Stimulated activated CD8-positive, alpha-beta memory T cell treated with anti-CD3 and anti-CD28 coated beads, Interleukin-7, amount 100 ng/mL, for 24 hours (primary cell): ENCODE measurements around the gene IER5L.

Source experiments
- DNase-seq: peaks from one replicate; pipeline ENCODE4 v3.0.0-alpha.2; 2020; ENCODE audit warnings: low read depth

Gene IER5L

DNA sequence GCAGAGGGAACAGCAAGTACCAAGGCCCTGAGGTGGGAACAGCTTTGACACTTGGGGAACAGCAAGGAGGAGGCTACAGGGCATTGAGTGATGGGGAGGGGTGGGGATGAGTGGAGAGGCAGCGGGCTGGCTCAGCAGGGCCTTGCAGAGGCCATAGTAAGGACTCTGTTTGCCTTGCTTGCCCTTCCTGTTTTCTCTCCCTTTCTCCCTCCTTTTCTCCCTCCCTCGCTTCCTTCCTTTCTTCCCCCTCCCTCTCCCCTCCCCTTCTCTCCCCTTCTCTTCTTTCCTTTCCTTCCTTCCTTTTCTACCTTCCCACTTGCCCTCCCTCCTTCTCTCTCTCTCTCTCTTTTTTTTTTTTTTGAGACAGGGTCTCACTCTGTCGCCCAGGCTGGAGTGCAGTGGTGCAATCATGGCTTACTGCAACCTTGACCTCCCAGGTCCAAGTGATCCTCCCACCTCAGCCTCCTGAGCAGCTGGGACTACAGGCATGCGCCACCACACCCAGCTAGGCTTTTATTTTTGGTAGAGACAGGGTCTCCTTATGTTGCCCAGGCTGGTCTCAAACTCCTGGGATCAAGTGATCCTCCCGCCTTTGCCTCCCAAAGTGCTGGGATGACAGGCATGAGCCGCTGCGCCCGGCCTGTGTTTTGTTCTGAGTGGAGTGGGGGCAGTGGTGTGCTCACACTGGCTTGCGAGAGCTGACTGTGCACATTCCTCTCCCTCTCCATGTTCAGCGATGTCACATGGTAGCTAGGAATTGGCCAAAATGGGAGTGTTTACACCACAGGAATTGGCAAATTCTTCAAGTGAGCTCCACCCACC, 17.1 kb downstream of the IER5L start:
- DNase-seq, result no peak

DNA sequence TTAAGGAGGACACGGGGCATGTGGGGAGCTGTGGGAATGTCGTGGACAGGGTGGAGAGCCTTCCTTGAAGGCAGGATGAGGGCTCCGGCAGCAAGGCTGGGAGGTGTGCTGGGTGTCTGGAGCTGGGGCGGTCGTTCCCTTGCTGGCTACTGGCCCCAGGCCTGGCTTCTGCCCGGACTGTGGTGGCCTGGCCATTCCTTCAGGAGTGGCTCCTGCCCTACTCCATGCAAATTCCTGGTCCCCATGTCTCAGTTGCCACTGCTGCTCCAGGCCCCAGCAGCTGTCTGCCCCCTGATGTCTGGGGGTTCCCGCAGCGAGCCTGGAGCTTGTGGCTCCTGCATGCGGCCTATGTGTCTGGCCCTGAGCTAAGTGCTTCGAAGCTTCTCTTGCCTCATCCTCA, 21.9 kb downstream of the IER5L start:
- DNase-seq, result no peak

DNA sequence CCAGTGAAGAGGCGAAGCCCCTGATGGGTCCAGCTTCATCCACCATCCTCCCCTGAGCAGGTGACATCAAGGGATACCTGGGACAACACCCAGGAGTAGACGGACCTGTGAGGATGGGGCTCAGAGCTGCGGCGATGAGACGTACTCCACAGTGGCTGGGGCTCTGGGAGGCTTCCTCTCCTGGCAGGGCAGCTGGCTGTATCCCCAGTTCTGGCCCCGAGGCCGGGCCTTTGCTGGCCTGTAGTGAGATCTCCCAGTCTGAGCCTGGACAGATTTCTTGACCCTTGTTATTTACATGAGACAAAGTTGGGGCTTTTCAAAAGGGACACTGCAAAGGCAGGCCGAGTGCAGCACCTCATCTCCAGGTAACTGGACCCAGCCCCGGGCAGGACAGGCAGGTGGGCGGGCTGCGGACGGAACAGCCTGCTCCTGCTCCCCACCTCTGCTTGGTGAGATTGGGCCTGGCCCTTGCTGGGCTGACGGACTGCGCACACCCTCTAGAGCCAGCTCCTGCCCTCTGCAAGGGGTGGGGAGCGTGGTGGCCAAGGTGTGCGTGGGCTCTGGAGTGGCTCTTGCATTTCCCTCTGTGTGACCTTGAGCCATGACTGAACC, 23.1 kb downstream of the IER5L start:
- DNase-seq, result no peak

DNA sequence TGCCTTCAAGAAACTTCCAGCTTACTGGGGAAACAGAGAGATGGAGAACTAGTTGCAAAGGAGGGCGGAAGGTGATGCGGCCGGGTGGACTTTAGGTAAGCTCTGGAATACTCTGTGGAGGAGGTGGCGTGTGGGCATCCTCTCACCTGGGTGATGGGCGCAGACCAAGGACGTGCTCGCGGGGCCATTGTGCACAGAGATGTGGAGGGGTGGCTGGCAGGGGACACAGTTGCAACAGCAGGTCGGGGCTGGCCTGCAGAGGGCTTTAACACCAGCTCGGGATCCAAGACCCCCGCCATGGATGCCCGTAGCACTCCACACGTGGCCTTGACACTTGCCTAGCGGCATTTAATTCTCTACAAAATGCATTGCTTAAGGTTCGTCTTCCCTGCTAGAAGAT, 26.6 kb downstream of the IER5L start:
- no peak for DNase-seq

DNA sequence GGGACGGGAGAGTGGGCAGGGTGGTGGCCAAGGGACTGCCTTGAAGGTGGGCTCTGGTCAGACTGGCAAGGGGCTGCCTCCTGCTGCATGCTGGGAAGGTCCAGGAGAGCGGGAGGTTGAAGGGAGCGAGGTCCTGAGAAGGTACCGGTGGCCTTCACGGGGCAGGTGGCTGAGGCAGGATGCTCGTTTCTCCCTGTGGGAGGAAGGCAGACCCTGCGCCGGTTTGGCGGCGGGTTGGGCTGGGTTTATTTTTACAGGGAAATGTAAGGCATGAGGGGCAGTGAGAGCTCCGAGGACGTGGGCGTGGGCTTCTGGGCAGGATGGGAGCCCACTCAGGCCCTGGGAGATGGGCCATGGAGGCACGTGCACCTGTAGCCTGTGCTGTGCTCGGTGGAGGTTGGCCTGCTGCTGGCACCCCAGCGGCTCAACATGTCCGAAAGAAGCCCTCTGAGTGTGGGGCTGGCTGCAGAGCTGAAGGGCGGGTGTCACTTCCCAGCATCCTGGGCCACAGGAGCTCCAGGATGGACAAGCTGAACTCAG, 27.3 kb downstream of the IER5L start:
- DNase-seq, result no peak

DNA sequence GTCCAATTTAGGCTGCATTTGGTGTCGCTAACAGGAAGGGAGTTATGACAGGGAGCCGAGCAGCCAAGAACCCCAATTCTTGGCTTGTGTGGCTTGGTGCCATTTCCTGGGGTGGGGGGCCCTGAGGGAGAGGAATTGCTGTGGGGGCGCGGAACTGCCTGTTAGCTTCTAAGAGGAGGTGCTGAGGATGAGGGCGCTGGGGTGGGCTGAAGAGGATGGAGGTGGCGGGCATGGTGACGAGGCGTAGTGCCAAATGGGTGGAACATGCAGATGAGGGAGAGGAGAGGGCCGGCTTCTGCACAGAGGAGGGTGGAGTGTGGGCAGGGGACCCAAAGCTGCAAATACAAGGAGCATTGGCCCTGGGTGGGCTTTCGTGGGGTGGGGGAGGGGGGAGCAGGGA, 27.9 kb downstream of the IER5L start:
- no peak for DNase-seq

DNA sequence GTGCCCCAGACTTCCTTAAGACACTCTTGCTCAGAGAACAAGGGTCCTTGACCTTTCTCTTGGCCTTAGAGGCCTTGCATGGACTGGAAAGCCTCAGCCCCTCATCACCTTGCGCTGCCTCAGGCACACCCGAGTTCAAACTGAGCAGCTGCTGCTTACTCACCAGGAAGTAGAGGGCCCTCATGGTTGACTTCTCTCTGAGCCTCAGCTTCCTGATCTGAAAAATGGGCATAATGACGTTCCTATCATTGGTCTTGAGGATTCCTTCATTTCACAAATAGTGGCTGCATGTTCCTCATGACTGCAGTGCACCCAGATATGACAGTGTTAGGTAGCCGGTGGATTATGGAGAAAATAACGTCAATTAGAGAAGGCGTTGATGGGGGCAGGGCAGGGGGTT, 28.6 kb downstream of the IER5L start:
- DNase-seq, result no peak

DNA sequence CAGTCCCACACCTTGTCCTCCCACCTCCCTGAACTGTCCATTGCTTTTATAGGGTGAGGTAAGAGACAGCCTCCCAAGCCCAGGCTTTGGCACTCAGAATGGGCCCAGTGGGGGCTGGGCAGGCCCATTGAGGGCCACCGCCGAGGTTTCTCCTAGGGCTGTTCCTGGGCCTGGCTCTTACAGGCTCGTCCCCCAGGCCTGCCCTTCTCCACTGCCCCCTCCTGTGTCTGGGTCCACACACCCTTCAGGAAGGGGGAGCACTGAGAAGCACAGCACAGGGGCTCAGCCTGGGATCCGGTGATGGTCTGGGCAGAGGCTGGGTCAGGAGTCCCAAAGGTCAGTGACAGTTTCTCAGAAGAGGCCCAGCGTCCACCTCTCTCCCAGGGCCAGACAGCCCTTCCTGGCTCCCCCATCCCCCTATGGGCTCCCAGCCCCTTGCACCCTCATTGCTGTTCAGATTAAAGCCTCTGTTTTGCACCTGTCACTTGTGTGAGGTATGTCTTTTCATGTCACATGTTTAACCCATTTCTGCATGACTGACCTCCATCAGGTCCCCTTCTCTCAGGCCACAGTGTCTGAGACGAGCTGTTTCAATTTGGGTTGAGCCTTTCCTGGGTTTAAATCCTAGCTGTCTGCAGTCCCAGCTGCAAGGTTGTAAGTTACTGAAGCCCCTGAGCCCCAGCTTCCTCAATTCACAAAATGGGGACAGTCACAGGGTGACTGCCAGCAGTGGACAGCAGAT, 29.4 kb downstream of the IER5L start:
- no peak for DNase-seq

DNA sequence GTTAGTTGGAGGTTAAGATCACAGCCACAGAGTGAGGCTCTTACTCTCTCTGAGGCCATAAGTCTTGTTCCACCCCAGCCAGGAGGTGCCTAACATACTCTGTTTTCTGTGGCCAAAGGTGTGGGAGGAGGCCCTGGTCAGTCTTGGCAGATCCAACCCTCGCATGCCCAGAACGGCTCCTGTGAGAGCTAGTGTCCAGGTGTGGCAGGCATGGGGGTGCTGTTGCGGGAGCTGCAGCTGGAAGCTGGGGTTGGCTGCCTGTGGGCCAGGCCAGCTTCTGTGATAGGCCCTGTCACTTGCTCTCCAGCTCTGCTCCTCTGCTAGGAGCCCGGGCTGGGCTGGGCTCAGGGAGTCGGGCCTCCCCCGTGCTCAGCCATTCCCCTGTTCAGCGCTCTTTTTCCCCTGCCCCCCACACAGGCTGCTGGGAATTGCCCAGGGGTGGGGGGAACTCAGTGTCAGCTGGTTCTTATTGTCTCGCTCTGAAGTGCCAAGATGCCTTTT, 31.6 kb downstream of the IER5L start:
- no peak for DNase-seq

DNA sequence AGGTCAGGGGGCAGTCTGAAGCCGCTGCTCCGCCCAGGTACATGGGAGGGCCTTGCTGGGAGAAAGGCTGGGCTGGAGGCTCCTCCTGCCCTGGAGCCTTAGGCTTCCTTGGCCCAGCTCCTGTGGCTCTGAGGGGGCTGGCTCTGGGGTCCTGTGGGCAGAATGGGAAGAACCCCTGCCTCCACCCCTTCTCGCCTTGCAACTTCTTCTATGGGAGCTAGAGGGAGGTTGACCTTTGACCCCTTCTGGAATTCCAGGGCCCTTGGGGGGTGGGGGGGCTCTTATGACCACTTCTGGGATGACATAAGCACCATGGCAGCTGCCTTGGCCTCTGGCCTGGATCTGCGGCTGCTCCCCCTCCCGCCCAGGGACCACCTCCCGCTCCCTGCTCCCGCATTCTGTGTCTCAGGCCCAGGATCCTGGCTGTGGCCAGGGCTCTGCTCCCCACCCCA, 32.2 kb downstream of the IER5L start:
- DNase-seq, result no peak

DNA sequence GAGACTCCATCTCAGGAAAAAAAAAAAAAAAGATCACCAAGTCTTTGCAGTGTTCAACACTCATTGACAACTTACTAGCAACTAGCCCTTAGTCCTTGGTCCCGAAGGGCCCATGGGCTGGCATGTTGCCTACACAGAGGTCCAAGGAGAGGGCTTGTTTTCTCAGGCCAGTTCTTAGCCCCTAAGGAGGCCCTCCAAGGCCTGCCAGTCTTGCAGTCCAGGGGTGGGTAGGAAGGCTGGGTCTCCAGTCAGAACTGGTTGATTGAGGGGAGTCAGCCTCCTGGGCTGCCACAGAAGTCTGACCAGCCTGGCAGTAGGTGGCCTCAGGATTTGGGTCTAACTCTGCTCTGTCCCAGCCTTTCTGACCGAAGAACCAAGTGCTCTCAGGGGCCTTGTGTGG, 32.7 kb downstream of the IER5L start:
- DNase-seq, result no peak

DNA sequence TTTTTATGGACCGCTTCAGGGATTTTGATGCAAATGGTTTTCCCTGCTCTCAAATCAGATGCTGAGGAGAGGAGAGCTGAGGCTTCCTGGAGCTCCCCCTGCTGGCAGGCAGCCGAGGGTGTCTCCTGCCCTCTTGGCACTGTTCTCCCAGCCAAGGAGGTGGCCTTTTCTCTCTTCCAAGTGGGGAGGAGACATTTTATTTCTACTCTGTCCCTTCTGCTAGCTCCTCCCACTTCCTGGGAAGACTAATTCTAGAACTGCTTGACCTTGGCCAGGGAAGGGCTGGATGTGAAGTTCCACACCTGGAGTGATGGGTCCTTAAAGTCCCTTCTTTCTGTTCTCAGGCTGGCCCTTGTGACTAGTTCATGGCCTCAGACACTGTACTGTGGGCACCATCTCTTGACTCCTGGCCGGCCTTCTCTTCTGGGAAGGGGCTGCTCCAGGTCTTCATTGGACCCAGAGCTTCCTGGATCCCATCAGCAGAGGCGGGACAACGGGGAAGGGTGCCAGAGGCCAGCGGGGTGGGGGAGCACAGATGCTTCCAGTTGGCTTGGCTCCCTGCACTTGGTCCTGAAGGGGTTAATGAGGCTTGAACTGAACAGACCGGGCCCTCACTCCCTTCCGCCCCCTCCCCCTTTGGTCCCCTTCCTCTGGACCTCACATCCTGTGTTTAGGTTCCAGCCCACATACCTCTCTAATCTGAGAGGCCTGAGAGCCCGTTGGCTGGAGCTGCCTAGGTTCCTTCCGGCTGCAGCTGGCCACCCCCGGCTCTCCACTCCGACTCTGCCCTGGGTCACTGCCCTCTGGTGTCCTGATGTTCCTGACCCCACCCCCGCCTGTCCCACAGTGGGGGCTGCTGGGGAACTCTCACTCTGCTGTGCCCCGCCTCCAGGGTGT, 34.8 kb downstream of the IER5L start:
- DNase-seq, result peak; percentile 53

DNA sequence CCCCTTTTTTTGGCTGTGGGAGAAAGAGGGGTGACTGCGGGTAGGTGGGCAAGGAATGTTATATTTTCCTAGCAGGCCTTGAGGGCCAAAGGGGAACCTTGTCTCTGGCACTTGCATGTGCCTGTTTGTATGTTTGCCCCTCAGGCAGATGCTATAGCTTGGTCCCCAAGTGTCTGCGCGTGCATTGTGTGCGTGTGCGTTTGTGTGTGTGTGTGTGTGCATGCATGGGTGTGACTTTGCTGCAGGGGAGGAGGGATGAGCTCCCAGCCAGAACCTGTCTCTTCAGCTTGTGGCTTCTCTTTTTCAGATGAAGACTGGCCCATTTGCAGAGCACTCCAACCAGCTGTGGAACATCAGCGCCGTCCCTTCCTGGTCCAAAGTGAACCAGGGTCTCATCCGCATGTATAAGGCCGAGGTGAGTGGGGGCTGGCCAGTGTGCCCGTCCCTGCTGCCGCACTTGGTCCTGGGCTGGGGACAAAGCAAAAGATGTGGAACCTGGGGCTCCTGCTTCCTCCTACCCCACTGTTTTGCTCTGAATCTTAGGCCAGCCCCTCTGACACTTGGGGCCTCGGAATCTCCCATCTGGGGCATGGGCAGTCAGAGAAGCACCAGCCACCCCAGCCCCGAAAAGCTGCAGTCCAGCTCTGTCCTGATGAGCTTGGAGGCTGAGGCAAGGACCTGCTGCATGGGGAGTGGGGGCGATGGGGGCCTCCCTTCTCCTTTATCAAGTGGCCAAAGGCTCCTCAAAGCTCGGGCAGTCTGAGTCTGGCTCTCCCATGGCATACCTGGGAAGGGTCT, 35.7 kb downstream of the IER5L start:
- no peak for DNase-seq

DNA sequence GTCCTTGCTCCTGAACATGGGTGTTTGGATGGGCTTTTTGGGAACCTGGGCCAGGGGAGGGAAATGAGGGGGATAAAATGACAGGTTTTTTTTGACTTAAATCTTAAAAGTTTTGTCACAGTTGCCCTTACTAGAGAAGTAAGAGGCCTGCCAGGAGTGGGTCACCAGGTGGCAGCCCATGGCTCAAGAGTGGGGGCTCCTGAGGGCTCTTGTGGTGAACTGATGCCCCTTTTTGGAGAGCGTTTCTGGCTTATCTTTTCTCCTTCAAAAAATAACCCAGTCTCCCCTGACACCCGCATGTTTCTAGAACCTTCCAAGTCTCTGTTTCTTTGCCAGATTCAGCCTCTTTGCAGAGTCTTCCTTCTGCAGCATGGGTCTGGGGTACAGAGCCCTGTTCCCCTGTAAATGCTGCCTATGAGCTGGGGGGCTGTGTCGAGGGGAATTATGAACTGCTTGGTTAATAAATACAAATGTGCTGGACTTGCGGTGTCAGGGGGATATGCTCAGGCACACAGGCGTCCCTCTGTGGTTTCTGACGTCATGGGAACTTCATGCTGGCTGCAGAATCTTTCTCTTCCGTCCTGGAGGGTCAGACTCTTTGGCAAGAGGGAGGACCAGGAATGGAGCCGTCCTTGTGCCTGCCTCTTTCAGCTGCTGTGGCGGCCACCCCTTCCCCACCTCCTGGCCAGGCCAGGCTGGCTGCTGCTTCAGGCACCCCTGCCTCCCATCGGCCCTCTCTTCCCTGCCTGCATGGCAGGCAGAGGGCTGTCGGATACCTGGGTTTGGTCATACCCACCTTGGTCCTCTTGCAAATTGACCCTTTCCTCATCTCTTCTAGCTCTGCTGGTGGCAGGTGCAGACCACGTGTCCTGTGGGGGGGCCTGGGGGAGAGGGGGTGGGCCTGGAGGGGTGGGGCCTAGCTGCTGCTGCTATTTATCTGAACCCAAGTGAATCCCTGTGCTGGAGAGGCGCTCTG, 36.7 kb downstream of the IER5L start:
- DNase-seq, result no peak

DNA sequence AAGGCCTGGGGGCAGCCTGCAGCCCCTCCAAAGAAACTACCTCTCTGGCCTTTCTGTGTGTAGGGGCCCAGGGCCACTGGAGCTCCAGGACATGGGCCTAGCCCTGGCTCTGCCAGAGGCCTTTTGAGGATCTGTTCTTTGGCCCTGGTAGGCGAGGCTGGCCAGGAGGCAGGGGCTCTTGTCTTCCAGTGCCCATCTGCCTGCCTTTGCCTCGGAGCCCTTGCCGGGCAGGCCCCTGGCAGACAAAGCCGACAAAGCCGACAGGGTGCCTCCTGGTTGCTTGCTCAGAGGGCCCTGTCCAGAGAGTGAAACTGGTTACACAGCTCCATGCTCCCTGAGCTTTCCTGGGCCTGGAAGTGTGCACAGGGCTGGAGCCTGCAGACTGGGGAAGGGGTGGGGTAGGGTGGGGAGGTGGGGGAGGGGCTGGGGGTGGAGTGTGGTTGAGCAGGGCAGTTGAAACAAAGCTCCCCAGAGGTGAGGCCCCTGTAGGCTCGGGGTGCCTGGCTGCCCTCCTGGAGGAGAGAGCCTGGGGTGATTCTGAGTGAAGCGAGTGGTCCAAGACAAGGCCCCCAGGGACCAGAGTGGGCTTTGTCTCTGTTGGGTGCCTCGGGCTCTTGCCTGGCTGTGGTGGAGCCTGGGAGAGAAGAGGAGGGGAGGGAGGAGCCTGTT, 37.5 kb downstream of the IER5L start:
- no peak for DNase-seq

DNA sequence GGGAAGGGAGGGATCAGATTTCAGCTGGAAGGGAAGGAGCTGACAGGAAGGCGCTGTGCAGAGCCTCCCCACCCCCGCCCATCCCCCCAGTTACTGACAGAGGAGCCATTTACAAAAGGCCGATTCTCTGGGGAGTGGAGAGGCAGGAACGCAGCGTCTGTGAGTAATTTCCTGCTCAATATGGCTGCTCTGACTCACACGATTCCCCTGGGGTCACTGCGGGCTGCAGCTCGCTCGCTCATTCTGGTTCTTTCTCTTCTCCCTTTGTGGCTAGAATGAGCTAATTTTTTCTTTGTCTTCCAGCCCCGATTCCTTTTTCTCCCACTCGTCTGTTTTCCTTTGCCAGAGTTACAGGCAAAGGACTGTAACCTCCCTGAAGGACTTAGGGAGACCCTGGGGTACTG, 38.1 kb downstream of the IER5L start:
- peak; percentile 31 for DNase-seq

DNA sequence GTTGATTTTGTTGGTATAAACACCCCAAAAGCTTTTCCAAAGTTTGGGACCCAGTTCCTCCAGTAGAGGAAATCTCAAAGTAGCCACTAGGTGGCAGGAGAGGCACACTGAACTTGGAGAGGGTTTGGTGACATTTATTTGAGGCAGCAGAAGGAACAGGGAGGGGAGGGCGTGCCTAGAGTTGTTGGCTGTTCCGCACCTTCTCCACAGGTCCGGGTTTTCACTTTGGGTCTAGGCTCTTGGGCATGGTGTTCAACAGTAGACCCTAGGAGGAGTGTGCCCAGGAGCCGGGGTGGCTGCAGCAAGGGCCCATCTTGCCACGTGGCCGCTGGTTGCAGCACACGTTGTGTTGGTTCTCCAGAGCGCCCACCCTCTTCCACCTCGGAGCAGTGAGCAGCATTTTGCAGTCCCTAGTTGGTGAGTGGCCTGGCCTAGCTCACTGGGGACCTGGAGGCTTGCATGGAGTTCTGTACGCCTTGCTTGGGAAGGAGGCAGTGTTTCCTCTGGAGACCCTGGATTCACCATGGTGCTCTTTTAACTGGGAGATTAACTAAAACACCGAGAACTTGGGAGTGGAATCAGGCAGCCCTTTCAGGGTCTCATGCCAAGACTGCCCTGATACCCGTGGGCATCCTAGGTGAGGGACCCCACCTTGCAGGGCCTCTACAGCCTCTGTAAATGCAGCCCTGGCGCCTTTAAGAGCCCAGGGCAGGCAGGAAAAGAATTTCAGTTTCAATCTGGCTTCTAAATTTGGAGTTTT, 38.6 kb downstream of the IER5L start:
- peak; percentile 44 for DNase-seq
